Prostate gland (tissue), 2 donors: ENCODE data around the gene GABRG2. TPM values are rescaled to one million over a fixed set of nuclear protein-coding genes. Genes with fewer than 3 reads are reported as not detected.

Experiments used
- DNase-seq: peaks from one replicate; pipeline ENCODE4 v3.0.0-alpha.2; 2019; ENCODE audit warnings: low spot score
- H3K27ac ChIP-seq, 2 donors: fragments of 200-600 bp; sonication (generic); 2 replicates each; pipeline ENCODE4 v1.5.1; 2017 to 2019
- H3K27me3 ChIP-seq: fragments of 200-600 bp; sonication (generic); replicated peaks from 2 replicates; pipeline ENCODE4 v1.5.1; 2019; ENCODE audit not compliant: insufficient read depth
- H3K36me3 ChIP-seq, 2 donors: fragments of 200-600 bp; sonication (generic); 1 replicate in 1 of 2; 2 replicates in 1 of 2; pipeline versions ENCODE4 v1.5.1 to v1.8.1; 2017 to 2019
- H3K4me1 ChIP-seq: fragments of 200-600 bp; sonication (generic); replicated peaks from 2 replicates; pipeline ENCODE4 v1.5.1; 2019
- H3K4me3 ChIP-seq, 2 donors: fragments of 200-600 bp; sonication (generic); 2 replicates each; pipeline ENCODE4 v1.5.1; 2017 to 2019
- H3K9me3 ChIP-seq: fragments of 200-600 bp; sonication (generic); 2 replicates; pipeline ENCODE4 v1.5.1; 2017
- POLR2A ChIP-seq: fragments of 450-650 bp; IDR thresholded peaks from one replicate; pipeline ENCODE4 v1.6.1; 2016; ENCODE audit warnings: antibody characterized with exemption, mild to moderate bottlenecking
- POLR2AphosphoS5 ChIP-seq: sonication (generic); formaldehyde crosslinking; IDR thresholded peaks from one replicate; pipeline ENCODE4 v1.6.1; 2017; ENCODE audit warnings: antibody characterized with exemption
- WGBS: methylation state at CpG from one replicate; pipeline ENCODE4 v1.1.5; 2018; 5-methylcytosine and 5-hydroxymethylcytosine counted together
- intact Hi-C: fragments of 100-400 bp; cut with DNase I; formaldehyde crosslinking; loops from one replicate; pipeline ENCODE4 v1.14.2; 2022
- total RNA-seq, 2 donors: library from RNA; depleted of rRNA; stranded (reverse); fragments of >200 nt; gene quantifications; one replicate each; pipeline ENCODE4 v1.1.0, GENCODE V29; 2016
- TF ChIP-seq, protein P1 (sequence below), 4 experiments: fragments of 200-600 bp in 2 of 4; fragments of 450-650 bp in 2 of 4; sonication (generic) in 2 of 4; IDR thresholded peaks; 1 replicate in 3 of 4; 2 replicates in 1 of 4; pipeline ENCODE4 v1.5.1; 2016 to 2019; ENCODE audit warnings: antibody characterized with exemption in 4 of 4, mild to moderate bottlenecking in 2 of 4, moderate library complexity in 2 of 4

Gene GABRG2
- total RNA-seq, 2 donors from 2014 or later, result 0.68 TPM; not detected in 1

DNA sequence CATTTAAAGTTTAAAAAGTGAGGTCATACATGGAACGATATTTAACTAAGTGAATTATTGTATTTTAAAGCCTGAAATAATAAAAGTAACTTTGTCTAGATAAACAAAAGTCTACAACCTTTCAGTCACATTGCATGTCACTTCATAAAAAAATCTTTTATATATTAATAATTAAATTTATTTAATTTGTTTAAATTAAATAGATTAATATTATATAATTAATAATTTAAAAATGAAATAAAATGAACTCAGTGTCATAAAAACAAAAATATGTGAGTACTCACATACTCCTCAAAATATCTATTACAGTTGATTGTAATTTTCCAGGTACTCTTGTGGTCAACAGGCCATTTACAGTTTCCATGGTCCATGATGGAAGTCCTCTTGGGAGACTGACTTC is 11.2 kb downstream of the GABRG2 start:
- Histone ChIP-seq H3K36me3 (no peaks in the 10 kb centered on the region), H3K4me1 (no peaks in the 10 kb centered on the region), H3K9me3 (no peaks in the 10 kb centered on the region), H3K4me3 (no peak overlapping the region), H3K27me3 (no peaks in the 10 kb centered on the region), H3K27ac (no peak overlapping the region)
- DNase-seq, result no peak
- WGBS, result 93% methylated on average over 1 of the region's 1 CpG
- intact Hi-C loops, result no loop called here
- no peak for TF ChIP-seq POLR2AphosphoS5
- TF ChIP-seq, protein P1, sequence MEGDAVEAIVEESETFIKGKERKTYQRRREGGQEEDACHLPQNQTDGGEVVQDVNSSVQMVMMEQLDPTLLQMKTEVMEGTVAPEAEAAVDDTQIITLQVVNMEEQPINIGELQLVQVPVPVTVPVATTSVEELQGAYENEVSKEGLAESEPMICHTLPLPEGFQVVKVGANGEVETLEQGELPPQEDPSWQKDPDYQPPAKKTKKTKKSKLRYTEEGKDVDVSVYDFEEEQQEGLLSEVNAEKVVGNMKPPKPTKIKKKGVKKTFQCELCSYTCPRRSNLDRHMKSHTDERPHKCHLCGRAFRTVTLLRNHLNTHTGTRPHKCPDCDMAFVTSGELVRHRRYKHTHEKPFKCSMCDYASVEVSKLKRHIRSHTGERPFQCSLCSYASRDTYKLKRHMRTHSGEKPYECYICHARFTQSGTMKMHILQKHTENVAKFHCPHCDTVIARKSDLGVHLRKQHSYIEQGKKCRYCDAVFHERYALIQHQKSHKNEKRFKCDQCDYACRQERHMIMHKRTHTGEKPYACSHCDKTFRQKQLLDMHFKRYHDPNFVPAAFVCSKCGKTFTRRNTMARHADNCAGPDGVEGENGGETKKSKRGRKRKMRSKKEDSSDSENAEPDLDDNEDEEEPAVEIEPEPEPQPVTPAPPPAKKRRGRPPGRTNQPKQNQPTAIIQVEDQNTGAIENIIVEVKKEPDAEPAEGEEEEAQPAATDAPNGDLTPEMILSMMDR (IDR thresholded peaks at IDR 0.05), result no peak
- no peak for TF ChIP-seq POLR2A

DNA sequence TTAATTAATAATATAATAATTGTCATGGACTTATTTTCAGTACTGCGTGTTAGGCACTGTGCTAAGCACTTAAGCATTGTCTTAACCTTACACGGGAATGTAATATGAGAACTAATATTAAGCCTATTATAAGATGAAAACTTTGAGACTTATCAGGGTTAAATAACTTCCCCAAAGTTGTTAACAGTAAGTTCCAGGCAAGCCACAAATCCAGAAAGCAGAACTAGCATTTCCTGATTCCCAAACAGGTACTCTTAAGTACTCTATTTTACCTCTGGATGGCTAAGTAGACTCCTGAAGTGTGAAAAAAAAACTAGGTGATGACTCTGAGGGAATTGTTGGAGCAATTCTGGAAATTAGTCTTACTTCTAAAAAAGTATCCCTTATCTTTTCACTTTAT is 23.8 kb downstream of the GABRG2 start:
- no peaks in the 10 kb centered on the region for H3K9me3 ChIP-seq
- H3K4me1 ChIP-seq, result no peaks in the 10 kb centered on the region
- no peak for TF ChIP-seq POLR2A
- TF ChIP-seq, protein P1 (IDR thresholded peaks at IDR 0.05), result no peak
- no peak for TF ChIP-seq POLR2AphosphoS5
- 72% methylated on average over 2 of the region's 2 CpGs for WGBS
- no peaks in the 10 kb centered on the region for H3K27me3 ChIP-seq
- DNase-seq, result no peak
- H3K4me3 ChIP-seq, result no peak overlapping the region
- no peak overlapping the region for H3K27ac ChIP-seq
- no peaks in the 10 kb centered on the region for H3K36me3 ChIP-seq
- intact Hi-C loops, result no loop called here

DNA sequence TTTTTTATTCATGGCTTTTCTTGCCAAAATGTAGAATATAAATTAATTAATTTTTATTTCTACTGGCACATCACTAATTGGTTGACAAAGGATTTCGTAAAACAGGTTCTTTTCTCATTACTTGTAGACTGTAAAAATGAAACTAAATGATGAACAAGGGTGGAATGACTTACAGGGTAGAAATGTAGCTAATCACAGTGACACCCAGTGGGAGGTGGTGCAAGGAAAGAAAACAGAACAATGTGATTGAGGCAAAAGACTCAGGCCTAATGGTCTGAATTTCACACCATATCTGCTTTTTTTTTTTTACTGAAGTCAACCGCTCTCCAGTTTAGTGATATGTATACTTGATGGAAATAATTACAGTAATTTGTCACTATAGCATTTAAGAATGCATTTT is 28.9 kb downstream of the GABRG2 start:
- intact Hi-C loops, result no loop called here
- DNase-seq, result no peak
- Histone ChIP-seq H3K27me3 (no peaks in the 10 kb centered on the region), H3K36me3 (no peaks in the 10 kb centered on the region), H3K4me1 (no peaks in the 10 kb centered on the region), H3K9me3 (no peaks in the 10 kb centered on the region), H3K27ac (no peak overlapping the region), H3K4me3 (no peak overlapping the region)
- TF ChIP-seq, protein P1 (IDR thresholded peaks at IDR 0.05), result no peak
- no peak for TF ChIP-seq POLR2A
- TF ChIP-seq POLR2AphosphoS5, result no peak
- WGBS, result 73% methylated on average over 2 of the region's 2 CpGs

DNA sequence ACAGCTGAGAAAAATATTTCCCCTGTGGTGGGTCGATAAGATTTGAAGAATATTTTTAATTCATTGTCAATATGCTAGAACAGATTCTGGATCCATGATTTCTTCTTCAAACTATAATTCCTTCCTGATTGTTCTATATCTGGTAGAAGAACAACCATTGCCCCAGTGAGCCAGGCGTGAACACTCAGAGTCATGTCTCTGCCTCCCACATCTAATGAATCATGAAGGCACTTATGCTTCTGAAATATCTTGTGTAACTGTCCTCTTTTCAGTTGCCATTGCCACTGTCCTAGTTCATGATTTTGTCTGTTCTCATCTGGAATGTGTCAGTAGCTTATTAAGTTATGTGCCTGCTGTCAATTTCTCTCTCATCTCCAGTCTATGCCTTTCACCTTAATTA is 40.0 kb downstream of the GABRG2 start:
- DNase-seq, result no peak
- WGBS, result 84% methylated on average over 2 of the region's 2 CpGs
- Histone ChIP-seq H3K27ac (no peak overlapping the region), H3K9me3 (no peaks in the 10 kb centered on the region), H3K4me1 (no peaks in the 10 kb centered on the region), H3K27me3 (no peaks in the 10 kb centered on the region), H3K36me3 (no peaks in the 10 kb centered on the region), H3K4me3 (no peak overlapping the region)
- intact Hi-C loops, result no loop called here
- no peak for TF ChIP-seq POLR2AphosphoS5
- no peak for TF ChIP-seq POLR2A
- TF ChIP-seq, protein P1 (IDR thresholded peaks at IDR 0.05), result no peak

DNA sequence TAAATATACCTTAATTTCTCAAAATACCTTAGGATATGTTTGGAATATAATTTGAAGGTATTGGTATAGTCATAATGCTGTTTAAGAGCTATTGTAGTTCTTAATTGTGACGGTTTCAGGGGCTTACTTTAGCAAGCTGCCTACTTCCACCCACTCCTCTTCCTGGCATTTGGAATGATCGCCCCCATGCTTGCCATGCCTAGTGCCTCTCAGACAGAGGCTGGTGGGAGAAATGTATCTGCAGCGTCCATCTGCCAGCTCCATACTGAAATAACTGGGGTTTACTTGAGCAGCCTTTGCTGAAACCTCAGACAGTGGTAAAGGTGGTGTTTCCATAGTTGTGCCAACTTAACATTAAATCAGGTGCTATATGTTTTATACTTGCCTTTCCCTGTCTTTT is 52.2 kb downstream of the GABRG2 start:
- Histone ChIP-seq H3K27ac (no peak overlapping the region), H3K27me3 (no peaks in the 10 kb centered on the region), H3K4me3 (no peak overlapping the region), H3K9me3 (no peaks in the 10 kb centered on the region), H3K36me3 (no peaks in the 10 kb centered on the region), H3K4me1 (no peaks in the 10 kb centered on the region)
- intact Hi-C loops, result no loop called here
- no peak for TF ChIP-seq POLR2A
- no peak for TF ChIP-seq POLR2AphosphoS5
- TF ChIP-seq, protein P1 (IDR thresholded peaks at IDR 0.05), result no peak
- no peak for DNase-seq
- 87% methylated on average over 3 of the region's 3 CpGs for WGBS
